Upper lobe of left lung (tissue), 6 donors: ENCODE measurements around the gene ANKRD28. TPM values are rescaled to one million over a fixed set of nuclear protein-coding genes. Genes with fewer than 3 reads are reported as not detected.

ENCODE experiments used
- ATAC-seq, 2 donors: fragments of 200-7000 bp; cut with Tn5 transposase; one replicate each; pipeline ENCODE4 v1.9.1; 2022; ENCODE audit warnings: mild to moderate bottlenecking in 2 of 2, moderate library complexity in 2 of 2; ENCODE audit not compliant: low FRiP score in 2 of 2
- DNase-seq, 2 donors: peaks; one replicate each; pipeline ENCODE4 v3.0.0-alpha.2; 2019 to 2020
- H3K27ac ChIP-seq, 4 donors: fragments of 200-600 bp; sonication (generic); one replicate each; pipeline ENCODE4 v1.5.1; 2016 to 2019
- H3K27me3 ChIP-seq, 4 donors: fragments of 200-600 bp; sonication (generic); one replicate each; pipeline ENCODE4 v1.5.1; 2017 to 2019
- H3K36me3 ChIP-seq, 4 donors: fragments of 200-600 bp; sonication (generic); one replicate each; pipeline ENCODE4 v1.5.1; 2016 to 2019
- H3K4me1 ChIP-seq, 4 donors: fragments of 200-600 bp; sonication (generic); one replicate each; pipeline ENCODE4 v1.5.1; 2018 to 2019
- H3K4me3 ChIP-seq, 4 donors: fragments of 200-600 bp; sonication (generic); one replicate each; pipeline ENCODE4 v1.5.1; 2017 to 2019; ENCODE audit warnings: mild to moderate bottlenecking in 2 of 4, moderate library complexity in 1 of 4
- H3K9me3 ChIP-seq, 4 donors: fragments of 200-600 bp; sonication (generic); one replicate each; pipeline ENCODE4 v1.5.1; 2018 to 2019
- EP300 ChIP-seq, 4 donors: sonication (generic); formaldehyde crosslinking; IDR thresholded peaks; one replicate each; pipeline ENCODE4 v1.5.1; 2017; ENCODE audit warnings: antibody characterized with exemption in 4 of 4, control low read depth in 2 of 4
- POLR2A ChIP-seq, 4 donors: fragments of 450-650 bp; IDR thresholded peaks; one replicate each; pipeline ENCODE4 v1.5.1; 2016 to 2017; ENCODE audit warnings: antibody characterized with exemption in 4 of 4, mild to moderate bottlenecking in 2 of 4
- POLR2AphosphoS5 ChIP-seq, 2 donors: sonication (generic); formaldehyde crosslinking; IDR thresholded peaks; one replicate each; pipeline ENCODE4 v1.5.1; 2017; ENCODE audit warnings: antibody characterized with exemption in 2 of 2
- WGBS, 2 donors: methylation state at CpG; one replicate each; pipeline ENCODE4 v1.1.5; 2017 to 2018; 5-methylcytosine and 5-hydroxymethylcytosine counted together
- total RNA-seq, 6 donors: library from RNA; depleted of rRNA in 4 of 6; stranded (reverse); fragments of >200 nt in 4 of 6; gene quantifications; one replicate each; pipeline versions ENCODE4 v1.1.0 to v1.2.1, GENCODE V29; 2016 to 2021
- TF ChIP-seq, protein P1 (sequence below), 6 experiments: fragments of 450-650 bp in 4 of 6; fragments of 200-600 bp in 2 of 6; sonication (generic) in 2 of 6; IDR thresholded peaks; one replicate each; pipeline ENCODE4 v1.5.1; 2016 to 2019; ENCODE audit warnings: antibody characterized with exemption in 6 of 6
- donor health status: DM: no; HTN: no; CAD: no; lungs with moderate emphysema.
- donor health status: DM: no; HTN: yes; CAD: no; lungs with severe emphysema.

Gene ANKRD28
- total RNA-seq, 6 donors from 2014 or later: 31.6 to 107 (median 55.5) TPM

DNA sequence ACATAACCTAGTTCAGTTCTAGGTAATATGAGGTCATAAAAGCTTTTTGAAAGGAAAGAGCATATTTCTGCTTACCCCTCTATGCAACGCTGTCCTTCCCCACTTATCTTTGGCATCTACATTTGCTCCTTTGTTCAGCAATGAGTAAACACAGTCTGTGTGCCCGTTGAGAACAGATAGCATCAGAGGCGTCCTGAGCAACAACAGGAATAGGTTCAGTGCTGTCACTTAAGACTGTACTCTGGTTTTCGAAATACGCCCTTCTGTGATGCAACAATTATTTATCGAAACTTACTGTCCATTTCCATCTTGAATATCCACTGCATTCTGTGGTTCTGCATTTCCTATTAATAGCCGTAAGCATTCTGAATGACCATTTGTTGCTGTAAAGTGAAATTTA is 111.9 kb downstream of the ANKRD28 start:
- TF ChIP-seq POLR2A (IDR thresholded peaks at IDR 0.05) (no peak), POLR2AphosphoS5 (IDR thresholded peaks at IDR 0.05) (no peak), EP300 (IDR thresholded peaks at IDR 0.05) (peak in 2 of 4 donors; percentile 21 to 58)
- TF ChIP-seq, protein P1, sequence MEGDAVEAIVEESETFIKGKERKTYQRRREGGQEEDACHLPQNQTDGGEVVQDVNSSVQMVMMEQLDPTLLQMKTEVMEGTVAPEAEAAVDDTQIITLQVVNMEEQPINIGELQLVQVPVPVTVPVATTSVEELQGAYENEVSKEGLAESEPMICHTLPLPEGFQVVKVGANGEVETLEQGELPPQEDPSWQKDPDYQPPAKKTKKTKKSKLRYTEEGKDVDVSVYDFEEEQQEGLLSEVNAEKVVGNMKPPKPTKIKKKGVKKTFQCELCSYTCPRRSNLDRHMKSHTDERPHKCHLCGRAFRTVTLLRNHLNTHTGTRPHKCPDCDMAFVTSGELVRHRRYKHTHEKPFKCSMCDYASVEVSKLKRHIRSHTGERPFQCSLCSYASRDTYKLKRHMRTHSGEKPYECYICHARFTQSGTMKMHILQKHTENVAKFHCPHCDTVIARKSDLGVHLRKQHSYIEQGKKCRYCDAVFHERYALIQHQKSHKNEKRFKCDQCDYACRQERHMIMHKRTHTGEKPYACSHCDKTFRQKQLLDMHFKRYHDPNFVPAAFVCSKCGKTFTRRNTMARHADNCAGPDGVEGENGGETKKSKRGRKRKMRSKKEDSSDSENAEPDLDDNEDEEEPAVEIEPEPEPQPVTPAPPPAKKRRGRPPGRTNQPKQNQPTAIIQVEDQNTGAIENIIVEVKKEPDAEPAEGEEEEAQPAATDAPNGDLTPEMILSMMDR (IDR thresholded peaks at IDR 0.05): no peak
- DNase-seq: no peak
- no peak for ATAC-seq
- H3K4me1 ChIP-seq: peaks cover 0 to 15% (median 8%) of the 10 kb centered on the region in 4 donors
- WGBS, 2 donors: 54 to 59% methylated on average over 7 of the region's 7 CpGs
- no peak overlapping the region for H3K4me3 ChIP-seq
- no peak overlapping the region for H3K27ac ChIP-seq
- peaks cover under 1 to 50% (median 17%) of the 10 kb centered on the region in 4 donors for H3K36me3 ChIP-seq
- no peaks in the 10 kb centered on the region for H3K27me3 ChIP-seq
- no peaks in the 10 kb centered on the region for H3K9me3 ChIP-seq

DNA sequence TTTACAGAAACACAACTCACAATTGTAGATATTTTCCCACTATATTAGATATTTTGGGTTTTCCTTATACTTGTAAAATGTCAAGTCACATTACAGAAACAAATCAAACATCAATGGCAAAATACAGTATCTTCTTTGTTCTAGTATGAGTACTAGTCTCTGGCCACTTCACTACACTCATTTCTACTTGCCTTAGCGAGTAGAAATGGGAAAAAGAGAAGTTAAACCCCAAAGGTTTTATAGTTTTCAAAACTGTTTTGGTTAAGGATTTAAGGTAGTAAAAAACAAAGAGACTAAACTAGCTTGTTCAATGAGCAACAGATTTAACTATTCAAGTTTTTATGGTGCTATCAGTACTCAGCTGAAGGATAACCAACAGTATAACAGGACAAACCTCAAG is 114.5 kb downstream of the ANKRD28 start:
- Histone ChIP-seq H3K9me3 (no peaks in the 10 kb centered on the region), H3K36me3 (peaks cover 2 to 36% (median 17%) of the 10 kb centered on the region in 4 donors), H3K4me1 (peaks cover 0 to 15% (median 8%) of the 10 kb centered on the region in 4 donors), H3K27ac (no peak overlapping the region), H3K4me3 (no peak overlapping the region), H3K27me3 (no peaks in the 10 kb centered on the region)
- DNase-seq (no peak), ATAC-seq (no peak)
- 76 to 93% methylated on average over 1 of the region's 1 CpG for WGBS, 2 donors
- TF ChIP-seq, protein P1 (IDR thresholded peaks at IDR 0.05): no peak
- no peak for TF ChIP-seq POLR2A (IDR thresholded peaks at IDR 0.05)
- TF ChIP-seq POLR2AphosphoS5 (IDR thresholded peaks at IDR 0.05): no peak
- TF ChIP-seq EP300 (IDR thresholded peaks at IDR 0.05): no peak

DNA sequence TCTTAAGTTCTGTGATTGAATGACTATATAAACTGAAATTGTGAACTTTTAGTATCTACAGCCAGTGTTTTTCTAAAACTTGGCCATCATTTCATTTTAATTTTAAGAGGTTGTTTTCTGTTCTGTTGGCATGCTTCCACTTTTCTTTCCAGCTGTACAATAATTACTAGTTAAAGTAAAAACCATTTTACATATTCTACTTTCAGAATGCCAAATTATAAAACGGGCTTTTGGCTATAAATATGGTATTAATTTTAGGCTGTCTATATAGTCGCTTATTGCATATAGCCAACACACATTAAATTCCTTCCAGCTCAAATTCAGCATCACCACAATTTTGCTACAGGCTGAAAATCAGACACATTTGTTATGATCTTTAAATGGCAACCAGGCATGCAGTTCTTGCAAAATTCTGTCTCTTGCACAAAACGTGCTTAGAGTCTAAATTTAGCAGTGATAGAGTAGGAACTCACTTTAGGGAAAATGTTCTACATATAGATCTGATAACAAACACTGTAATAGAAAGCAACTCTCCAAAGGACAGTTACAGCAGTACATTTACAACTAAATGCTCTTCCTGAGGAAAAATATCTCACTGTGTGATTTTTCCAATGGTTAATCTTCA is 115.1 kb downstream of the ANKRD28 start:
- WGBS, 2 donors: 42 to 58% methylated on average over 3 of the region's 3 CpGs
- peaks cover 0 to 15% (median 8%) of the 10 kb centered on the region in 4 donors for H3K4me1 ChIP-seq
- no peaks in the 10 kb centered on the region for H3K9me3 ChIP-seq
- H3K36me3 ChIP-seq: peaks cover 5 to 38% (median 21%) of the 10 kb centered on the region in 4 donors
- no peak for TF ChIP-seq POLR2AphosphoS5 (IDR thresholded peaks at IDR 0.05)
- TF ChIP-seq POLR2A (IDR thresholded peaks at IDR 0.05): no peak
- TF ChIP-seq, protein P1 (IDR thresholded peaks at IDR 0.05): no peak
- no peak for DNase-seq
- no peak for ATAC-seq
- no peak overlapping the region for H3K27ac ChIP-seq
- H3K27me3 ChIP-seq: no peaks in the 10 kb centered on the region
- no peak overlapping the region for H3K4me3 ChIP-seq

DNA sequence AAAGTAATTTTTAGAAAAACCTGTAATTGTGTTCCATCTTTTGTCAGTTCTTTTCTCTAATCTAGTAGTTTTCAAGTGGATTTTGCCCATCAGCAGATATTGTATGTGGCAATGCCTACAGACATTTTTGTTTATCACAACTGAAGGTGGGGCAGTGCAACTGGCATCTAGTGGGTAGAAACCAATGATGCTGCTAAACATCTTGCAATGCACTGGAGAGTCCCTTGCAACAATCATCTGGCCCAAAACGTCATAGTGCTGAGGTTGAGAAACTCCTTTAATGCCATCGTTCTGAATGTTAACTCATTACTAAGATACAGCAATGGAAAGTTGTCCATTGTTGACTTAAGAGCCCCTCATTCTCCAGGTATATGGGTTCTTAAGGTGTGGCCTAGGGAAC is 116.1 kb downstream of the ANKRD28 start:
- H3K4me3 ChIP-seq: no peak overlapping the region
- no peaks in the 10 kb centered on the region for H3K9me3 ChIP-seq
- ATAC-seq: no peak
- 66 to 67% methylated on average over 2 of the region's 2 CpGs for WGBS, 2 donors
- H3K27me3 ChIP-seq: no peaks in the 10 kb centered on the region
- peaks cover 5 to 42% (median 27%) of the 10 kb centered on the region in 4 donors for H3K36me3 ChIP-seq
- H3K4me1 ChIP-seq: peaks cover 0 to 15% (median 8%) of the 10 kb centered on the region in 4 donors
- H3K27ac ChIP-seq: no peak overlapping the region
- DNase-seq: no peak
- TF ChIP-seq POLR2AphosphoS5 (IDR thresholded peaks at IDR 0.05): no peak

DNA sequence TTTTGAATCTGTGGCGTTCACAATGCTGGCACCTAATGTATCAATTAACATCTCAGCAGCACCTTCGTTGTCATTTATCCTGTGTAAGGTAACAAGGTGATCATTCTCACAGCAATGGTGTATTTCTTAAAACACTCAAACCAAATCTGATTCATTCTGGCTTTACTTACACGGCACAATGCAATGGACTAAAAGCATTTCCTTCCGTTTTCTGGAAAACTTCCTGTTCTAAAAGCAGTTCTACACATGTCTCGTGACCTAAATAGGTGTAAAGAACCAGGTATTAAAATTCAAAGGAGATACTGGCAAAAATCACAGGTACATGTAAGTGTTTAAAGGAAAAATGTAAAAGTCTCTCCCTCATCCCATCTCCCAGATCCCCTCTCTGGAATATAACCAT is 118.5 kb downstream of the ANKRD28 start:
- Histone ChIP-seq H3K27me3 (no peaks in the 10 kb centered on the region), H3K4me3 (no peak overlapping the region), H3K4me1 (peaks cover 0 to 15% (median 3%) of the 10 kb centered on the region in 4 donors), H3K27ac (no peak overlapping the region), H3K36me3 (peaks cover 5 to 49% (median 28%) of the 10 kb centered on the region in 4 donors), H3K9me3 (no peaks in the 10 kb centered on the region)
- ATAC-seq (no peak), DNase-seq (no peak)
- TF ChIP-seq POLR2A (IDR thresholded peaks at IDR 0.05) (no peak), EP300 (IDR thresholded peaks at IDR 0.05) (no peak), POLR2AphosphoS5 (IDR thresholded peaks at IDR 0.05) (no peak)
- TF ChIP-seq, protein P1 (IDR thresholded peaks at IDR 0.05): no peak
- 78 to 79% methylated on average over 5 of the region's 5 CpGs for WGBS, 2 donors
